ENCODE measurements around the gene SLC16A8.
"Not testable (repeated sequence)": the region's sequence is repeated elsewhere in the genome, so short reads cannot be mapped to it uniquely, and the experiment has no call there.

The SLC16A8 gene

DNA sequence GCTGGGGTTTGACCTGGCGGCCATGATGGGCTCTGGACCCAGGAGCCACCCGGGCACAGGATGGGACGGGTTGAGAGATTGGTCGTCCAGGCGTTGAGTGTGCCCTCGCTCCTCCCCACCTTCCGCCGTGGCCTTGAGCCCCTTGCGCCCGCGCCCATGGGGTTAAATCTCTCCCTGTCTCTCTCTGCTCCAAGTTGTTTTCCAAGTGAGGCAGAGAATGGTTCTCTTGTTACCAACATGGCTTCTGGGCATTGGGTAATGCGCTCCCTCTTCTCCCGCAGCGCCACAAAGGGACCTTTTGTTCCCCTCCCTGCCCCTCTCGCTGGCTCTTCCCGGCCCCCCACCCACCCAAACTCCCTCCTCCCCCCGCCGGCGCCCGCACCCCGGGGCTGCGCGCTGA, 45.6 kb downstream of the SLC16A8 start:
- Mint-ChIP-seq H3K27ac (no peak overlapping the region), H3K36me3 (no peaks in the 10 kb centered on the region), H3K4me3 (no peak overlapping the region), H3K9me3 (ENCODE audit: low read depth) (no peaks in the 10 kb centered on the region), H3K4me1 (ENCODE audit: low read depth) (no peaks in the 10 kb centered on the region), H3K27me3 (no peaks in the 10 kb centered on the region)

DNA sequence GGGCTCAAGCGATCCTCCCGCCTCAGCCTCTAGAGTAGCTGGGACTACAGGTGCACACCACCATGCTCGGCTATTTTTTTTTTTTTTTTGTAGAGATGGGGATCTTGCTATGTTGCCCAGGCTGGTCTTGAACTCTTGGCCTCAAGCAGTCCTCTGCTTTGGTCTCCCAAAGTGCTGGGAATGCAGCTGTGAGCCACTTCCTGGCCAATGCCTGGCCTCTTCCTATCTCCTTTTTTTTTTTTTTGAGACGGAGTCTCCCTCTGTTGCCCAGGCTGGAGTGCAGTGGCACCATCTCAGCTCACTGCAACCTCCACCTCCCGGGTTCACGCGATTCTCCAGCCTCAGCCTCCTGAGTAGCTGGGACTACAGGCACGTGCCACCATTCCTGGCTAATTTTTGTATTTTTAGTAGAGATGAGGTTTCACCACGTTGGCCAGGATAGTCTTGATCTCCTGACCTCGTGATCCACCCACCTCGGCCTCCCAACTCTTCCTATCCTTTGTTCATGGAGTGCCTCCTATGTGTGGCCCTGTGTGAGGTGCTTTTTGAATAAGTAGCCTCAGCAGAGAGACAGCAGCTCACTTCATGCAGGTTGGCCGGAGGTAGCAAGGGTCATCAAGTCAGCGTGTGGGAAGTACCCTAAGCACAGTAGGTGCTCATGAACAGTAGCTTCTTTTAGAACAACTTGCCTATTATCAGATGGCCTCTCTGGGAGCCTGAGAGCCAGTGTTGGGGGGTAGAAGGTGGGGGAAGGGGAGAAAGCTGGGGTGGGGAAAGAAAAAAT, 46.4 kb downstream of the SLC16A8 start:
- H3K27me3 Mint-ChIP-seq; H3K9me3 Mint-ChIP-seq (ENCODE audit: low read depth); H3K4me1 Mint-ChIP-seq (ENCODE audit: low read depth); H3K4me3 Mint-ChIP-seq; H3K27ac Mint-ChIP-seq; H3K36me3 Mint-ChIP-seq: not testable (repeated sequence)

DNA sequence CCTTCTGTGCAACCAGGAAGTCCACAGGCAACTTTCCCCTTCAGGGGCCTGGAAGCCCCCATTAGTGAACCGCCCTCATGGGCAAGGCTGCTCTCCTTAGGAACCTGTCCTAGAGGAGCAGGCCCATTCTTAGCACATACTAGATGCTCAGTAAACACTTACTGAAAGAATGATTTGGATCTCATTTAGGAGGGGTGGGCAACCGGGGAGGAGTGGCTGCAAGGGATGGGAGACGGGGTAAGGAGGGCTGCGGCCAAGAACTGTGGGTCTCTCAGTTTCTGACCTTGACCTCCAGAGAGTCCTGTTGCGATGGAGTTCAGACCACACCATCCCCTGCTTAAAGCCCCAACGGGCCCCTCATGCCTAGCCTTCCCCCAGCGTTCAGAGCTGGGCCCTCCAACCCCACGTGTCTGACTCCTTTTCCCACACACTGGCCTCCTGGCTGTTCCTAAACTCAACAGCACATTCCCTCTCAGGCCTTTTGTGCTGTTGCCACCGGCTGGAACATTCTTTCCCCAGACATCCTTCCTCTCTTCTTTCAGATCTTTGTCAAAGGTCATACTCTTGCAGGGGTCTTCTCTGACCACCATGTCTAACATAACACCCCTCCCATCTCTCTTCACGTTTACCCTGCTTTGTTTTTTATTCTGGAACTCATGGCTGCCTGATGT, 47.5 kb downstream of the SLC16A8 start:
- no peaks in the 10 kb centered on the region for H3K4me1 Mint-ChIP-seq (ENCODE audit: low read depth)
- H3K27ac Mint-ChIP-seq: no peak overlapping the region

DNA sequence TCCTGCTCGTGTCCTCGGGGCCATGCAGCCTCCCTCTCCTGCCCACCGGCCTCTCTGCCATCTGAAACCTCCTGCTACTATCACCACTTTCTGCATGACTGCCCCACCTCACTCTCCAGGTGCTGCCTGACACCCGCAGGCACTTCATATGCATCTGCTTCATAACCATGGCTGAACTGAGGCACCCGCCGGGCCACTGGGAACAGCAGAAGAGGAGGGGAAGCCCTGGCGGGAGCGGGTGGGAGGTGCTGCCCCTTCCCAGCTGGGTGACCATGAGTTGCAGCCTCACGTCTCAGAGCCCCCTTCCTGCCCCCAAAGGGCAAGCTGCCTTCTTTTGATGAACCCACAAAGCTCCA, 48.5 kb downstream of the SLC16A8 start:
- Mint-ChIP-seq H3K27ac (no peak overlapping the region), H3K27me3 (no peaks in the 10 kb centered on the region), H3K4me1 (ENCODE audit: low read depth) (no peaks in the 10 kb centered on the region)

More for the DNA sequence above, 47.5 kb downstream of the SLC16A8 start:
- no peaks in the 10 kb centered on the region for H3K9me3 Mint-ChIP-seq (ENCODE audit: low read depth)
- no peak overlapping the region for H3K4me3 Mint-ChIP-seq
- no peaks in the 10 kb centered on the region for H3K27me3 Mint-ChIP-seq
- no peaks in the 10 kb centered on the region for H3K36me3 Mint-ChIP-seq

DNA sequence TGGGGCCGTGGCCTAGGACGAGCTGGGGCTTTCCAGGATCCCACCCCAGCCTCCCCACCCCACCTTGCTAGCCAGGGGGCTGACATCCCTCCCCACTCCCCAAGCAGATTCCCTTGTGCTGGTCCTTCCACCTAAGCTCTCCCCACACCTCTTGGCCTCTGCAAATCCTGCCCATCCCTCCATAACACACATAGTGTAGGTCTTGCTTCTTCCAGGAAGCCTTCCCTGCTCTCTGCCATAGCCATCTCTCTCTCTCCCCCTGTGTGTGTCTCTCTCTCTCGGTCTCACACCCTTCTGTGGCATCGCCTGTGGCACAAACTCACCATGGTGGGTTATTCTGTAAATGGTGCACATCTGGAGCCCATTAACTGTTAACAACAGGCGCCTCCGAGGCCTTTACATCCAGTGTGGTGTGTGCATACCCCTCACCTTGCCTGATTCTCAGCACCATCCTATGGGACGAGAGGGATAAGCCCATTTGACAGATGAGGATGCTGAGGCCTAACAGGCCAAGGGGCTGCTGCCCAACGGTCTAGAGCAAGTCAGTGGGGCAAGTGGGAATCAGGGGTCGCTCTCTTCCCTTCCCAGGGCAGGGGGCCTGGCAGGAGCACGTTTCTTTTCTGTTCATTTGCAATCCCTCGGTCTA, 49.0 kb downstream of the SLC16A8 start:
- H3K4me1 Mint-ChIP-seq (ENCODE audit: low read depth): no peaks in the 10 kb centered on the region

More for the DNA sequence above, 48.5 kb downstream of the SLC16A8 start:
- Mint-ChIP-seq H3K9me3 (ENCODE audit: low read depth) (no peaks in the 10 kb centered on the region), H3K4me3 (no peak overlapping the region), H3K36me3 (no peaks in the 10 kb centered on the region)

DNA sequence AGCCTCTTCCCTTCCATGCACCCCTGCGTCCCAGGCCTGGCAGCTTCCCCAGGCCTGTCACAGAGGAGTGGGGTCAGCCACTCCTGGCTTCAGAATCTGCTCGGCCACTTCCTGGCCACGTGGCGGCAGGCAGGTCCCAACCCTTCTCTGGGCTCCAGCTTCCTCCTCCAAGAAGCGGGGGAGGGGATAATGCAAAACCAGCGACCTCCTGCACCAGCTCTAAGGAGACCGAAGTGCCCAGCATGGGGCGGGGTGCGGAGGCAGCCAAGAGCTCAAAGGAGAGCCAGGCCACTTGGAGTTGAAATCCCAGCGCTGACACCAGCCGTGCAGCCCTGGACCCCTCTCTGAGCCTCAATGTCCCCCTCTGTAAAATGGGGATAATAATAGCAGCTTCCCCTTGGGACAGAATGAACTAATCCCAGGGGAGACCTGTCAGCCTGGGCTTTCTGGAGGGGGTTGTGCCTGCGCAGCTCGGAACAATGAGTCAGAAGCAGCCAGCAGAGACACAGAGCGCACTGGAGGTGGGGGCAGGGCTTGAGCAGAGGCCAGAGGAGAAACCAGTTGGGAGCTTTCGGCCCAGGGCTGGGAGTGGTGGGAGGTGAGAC, 49.6 kb downstream of the SLC16A8 start:
- H3K9me3 Mint-ChIP-seq (ENCODE audit: low read depth): no peaks in the 10 kb centered on the region
- H3K36me3 Mint-ChIP-seq: no peaks in the 10 kb centered on the region
- no peaks in the 10 kb centered on the region for H3K27me3 Mint-ChIP-seq
- H3K27ac Mint-ChIP-seq: no peak overlapping the region
- H3K4me1 Mint-ChIP-seq (ENCODE audit: low read depth): no peaks in the 10 kb centered on the region
- H3K4me3 Mint-ChIP-seq: no peak overlapping the region

More for the DNA sequence above, 49.0 kb downstream of the SLC16A8 start:
- Mint-ChIP-seq H3K9me3 (ENCODE audit: low read depth) (no peaks in the 10 kb centered on the region), H3K4me3 (no peak overlapping the region), H3K27ac (no peak overlapping the region), H3K27me3 (no peaks in the 10 kb centered on the region), H3K36me3 (no peaks in the 10 kb centered on the region)

DNA sequence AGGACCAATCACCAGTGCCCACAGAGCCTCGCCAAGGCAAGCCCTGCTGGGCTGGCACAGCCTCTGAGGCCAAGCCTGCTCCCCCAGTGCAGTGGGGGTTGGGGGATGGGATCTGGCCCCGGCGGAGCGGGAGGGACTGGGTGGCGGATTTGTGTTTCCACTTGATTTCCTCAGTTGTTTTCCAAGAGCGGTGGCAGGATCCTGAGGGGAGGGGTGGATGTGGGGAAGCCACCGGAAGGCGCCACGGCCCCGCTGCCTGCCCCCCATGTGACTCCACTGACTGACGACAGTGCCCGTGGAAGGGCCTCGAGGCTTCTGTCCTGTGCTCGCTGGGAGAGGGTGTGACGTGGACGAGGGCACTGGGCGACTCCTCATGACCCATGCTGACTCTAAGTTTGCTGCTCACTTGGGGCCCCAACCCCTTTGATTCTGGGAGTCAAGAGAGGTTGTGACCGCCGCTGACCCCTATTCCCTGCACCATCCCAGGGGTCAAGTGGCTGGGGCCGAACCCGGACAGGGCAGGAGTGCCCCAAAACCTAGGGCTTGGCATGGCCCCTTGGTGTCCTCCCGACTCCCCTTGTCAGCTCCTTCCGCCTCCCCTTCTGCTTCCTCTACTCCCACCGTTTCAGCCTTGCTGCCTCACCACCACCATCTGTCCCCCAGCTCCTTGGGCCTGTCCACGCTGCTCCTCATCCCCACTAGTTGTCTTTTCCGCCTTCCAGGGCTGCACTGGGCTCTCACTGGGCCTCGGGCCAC, 50.3 kb downstream of the SLC16A8 start:
- no peak overlapping the region for H3K4me3 Mint-ChIP-seq
- no peaks in the 10 kb centered on the region for H3K36me3 Mint-ChIP-seq
- no peaks in the 10 kb centered on the region for H3K27me3 Mint-ChIP-seq
- H3K4me1 Mint-ChIP-seq (ENCODE audit: low read depth): no peaks in the 10 kb centered on the region
- no peaks in the 10 kb centered on the region for H3K9me3 Mint-ChIP-seq (ENCODE audit: low read depth)
- H3K27ac Mint-ChIP-seq: no peak overlapping the region

DNA sequence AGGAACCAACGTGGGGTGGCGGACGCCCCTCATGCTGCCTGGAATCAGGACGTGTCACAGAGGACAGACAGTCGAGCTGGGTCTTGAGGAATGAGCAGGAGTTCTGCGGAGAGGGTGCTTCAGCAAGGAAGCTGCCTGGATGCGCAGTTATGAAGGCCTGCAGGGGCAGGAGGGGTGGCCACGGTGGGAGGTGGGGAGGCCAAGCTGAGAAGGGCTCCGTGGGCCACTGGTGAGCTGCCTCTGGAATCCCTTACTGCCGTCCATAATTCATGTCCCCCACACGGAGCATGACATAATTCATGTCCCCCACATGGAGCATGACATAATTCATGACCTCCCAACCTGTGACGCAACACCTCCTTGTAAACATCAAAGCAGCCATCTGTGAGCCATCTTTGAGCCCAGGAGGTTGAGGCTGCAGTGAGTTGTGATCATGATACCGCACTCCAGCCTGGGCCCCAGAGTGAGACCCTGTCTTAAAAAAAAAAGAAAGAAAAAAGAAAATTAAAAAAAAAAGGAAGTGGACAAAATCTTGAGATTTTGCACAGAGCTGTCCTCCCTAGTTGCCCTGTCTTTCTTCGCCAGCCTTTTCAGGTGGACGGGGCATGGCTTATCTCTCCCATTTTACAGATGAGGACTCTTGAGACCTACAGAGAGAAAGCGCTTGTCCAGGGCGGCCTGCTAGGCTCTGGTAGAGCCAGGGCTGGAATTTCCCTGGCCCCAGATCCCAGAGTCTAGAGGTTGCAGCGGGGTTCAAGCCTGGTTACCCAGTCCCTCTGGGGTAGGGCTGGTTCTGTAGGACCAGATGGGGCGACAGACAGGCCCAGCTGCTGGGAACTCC, 51.1 kb downstream of the SLC16A8 start:
- Mint-ChIP-seq H3K9me3 (ENCODE audit: low read depth) (no peaks in the 10 kb centered on the region), H3K4me1 (ENCODE audit: low read depth) (no peaks in the 10 kb centered on the region), H3K4me3 (no peak overlapping the region), H3K27ac (no peak overlapping the region), H3K36me3 (no peaks in the 10 kb centered on the region), H3K27me3 (no peaks in the 10 kb centered on the region)

DNA sequence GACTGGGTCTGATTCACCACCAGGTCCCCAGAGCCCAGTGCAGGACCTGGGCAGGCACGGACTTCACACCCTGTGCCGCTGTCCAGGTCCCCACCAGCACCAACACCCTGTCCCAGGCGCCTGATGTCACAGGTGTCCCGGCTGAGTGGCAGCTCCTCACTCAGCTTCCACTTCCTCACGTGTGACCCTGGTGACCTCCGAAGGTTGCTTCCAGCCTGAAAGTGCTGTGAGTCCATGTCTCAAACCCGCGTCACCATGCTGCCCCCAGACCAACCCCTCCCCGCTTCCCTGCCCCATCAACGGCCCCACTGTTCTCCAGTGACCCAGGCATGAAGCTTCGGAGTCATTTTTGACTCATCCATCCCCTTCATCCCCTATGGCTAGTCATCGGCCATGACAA, 52.5 kb downstream of the SLC16A8 start:
- Mint-ChIP-seq H3K4me1 (ENCODE audit: low read depth) (no peaks in the 10 kb centered on the region), H3K36me3 (no peaks in the 10 kb centered on the region)

DNA sequence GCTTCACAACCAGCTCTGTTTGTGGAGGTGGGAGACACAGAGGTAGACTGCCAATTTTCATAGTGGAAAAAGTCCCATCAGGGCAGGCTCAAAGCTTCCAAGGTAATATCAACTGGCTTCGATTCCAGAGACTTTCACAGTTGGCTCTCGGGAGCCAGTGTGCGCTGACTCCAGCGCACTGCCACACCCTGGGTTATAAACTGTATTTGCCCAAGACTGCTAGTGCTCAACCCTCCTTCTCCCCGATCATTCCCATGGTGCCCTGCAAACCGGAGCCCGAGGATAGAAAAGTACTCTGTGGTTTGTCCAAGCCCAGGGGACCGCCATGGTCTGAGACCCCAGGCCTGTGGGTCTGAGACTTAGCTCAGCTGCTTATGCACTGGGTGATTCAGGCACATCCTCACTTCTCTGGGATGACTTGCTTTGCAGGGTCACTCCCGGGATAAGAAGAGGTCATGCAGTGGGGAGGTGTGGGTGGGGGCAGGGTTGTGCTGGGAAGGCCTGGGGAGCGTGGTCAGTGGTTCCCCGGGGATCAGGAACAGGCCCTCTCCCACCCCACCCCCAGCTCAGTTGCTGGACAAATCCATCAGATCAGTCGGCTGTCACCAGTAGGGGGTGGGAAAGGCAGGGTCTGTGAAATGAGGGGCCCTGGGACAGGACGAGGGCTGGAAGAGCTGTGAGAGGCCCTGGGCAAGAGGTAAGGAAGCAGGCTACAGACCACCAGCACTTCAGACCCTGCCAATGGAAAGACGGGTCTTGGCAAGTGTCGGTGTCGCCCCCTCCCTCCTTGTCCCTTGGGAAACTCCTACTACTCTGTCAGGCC, 53.5 kb downstream of the SLC16A8 start:
- H3K4me3 Mint-ChIP-seq: no peak overlapping the region
- H3K27ac Mint-ChIP-seq: no peak overlapping the region
- H3K9me3 Mint-ChIP-seq (ENCODE audit: low read depth): no peaks in the 10 kb centered on the region
- H3K4me1 Mint-ChIP-seq (ENCODE audit: low read depth): no peaks in the 10 kb centered on the region
- no peaks in the 10 kb centered on the region for H3K36me3 Mint-ChIP-seq
- H3K27me3 Mint-ChIP-seq: no peaks in the 10 kb centered on the region

More for the DNA sequence above, 52.5 kb downstream of the SLC16A8 start:
- no peak overlapping the region for H3K27ac Mint-ChIP-seq
- H3K27me3 Mint-ChIP-seq: no peaks in the 10 kb centered on the region
- no peaks in the 10 kb centered on the region for H3K9me3 Mint-ChIP-seq (ENCODE audit: low read depth)
- H3K4me3 Mint-ChIP-seq: no peak overlapping the region

DNA sequence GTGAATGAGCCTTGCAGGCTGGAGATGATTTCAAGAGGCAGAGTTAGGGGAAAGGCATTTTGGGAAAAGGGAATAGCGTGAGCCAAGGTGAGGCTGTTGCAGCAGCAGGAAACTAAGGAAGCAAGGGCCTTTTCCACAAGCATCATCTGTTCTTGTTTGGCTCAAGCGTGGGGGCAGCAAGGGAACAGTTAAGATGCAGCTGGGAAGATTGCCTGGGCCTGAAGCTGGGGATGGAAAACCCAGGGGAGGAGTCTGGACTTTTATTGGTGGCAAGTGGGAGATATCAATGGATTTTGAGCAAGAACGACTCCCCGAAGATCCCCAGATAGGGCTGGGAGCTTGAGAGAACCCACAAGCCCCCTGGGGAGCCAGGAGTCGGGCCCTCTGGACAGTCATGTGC, 54.1 kb downstream of the SLC16A8 start:
- Mint-ChIP-seq H3K36me3 (no peaks in the 10 kb centered on the region), H3K4me3 (no peak overlapping the region), H3K27me3 (no peaks in the 10 kb centered on the region), H3K9me3 (ENCODE audit: low read depth) (no peaks in the 10 kb centered on the region), H3K4me1 (ENCODE audit: low read depth) (no peaks in the 10 kb centered on the region), H3K27ac (no peak overlapping the region)

DNA sequence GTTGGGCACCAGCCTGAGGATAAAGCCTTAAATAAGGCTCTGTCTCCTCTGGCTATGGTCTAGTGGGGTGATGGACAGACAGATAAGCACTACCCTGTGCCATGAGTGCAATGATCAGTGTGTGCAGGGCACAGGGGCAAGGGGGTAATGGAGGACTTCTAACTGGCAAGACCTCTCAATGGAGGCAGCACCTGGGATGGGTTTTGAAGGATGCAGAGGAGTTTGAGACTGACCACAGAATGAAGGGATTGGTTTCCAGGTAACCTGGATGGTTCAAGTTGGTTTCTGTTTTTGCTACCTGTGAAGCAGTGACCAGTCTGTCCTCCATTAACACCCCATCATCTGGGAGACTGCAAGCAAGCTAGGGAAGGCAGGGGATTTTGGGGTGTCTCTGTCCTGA, 54.6 kb downstream of the SLC16A8 start:
- H3K4me3 Mint-ChIP-seq: no peak overlapping the region

DNA sequence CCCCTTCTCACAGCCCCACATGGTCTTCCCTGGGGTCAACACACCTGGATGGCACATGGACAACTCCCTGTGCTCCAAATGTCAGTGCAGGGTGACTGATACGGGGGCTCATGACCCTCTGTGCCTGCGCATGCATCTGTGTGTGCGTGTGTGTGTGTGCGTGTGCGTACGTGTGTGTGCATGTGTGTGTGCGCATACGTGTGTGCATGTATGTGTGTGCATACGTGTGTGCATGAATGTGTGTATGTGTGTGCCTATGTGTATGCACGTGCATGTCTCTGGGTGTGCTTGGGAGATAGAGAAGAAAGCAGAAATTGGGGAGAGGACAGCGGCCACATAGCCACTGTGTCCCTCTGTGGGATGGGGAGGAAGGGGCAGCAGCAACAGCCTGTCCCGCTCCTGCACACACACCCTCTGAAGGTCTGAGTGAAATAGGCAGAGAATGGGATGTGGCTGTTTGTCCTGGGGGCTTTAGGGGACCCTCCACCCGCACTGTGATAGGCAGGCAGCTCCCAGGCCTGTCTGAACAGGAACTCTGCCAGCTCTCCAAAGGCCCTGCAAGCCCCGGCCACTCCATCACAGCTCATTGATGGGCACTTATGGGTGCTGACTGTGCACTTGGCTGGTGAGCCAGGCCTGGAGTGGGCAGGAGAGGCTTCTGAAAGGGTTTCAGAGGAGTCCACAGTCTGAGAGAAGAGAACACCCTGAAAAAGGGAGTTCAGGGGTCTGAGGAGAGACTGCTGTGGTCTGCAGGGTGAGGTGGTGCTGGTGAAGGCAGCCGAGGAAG, 55.4 kb downstream of the SLC16A8 start:
- H3K9me3 Mint-ChIP-seq (ENCODE audit: low read depth): no peaks in the 10 kb centered on the region
- H3K4me3 Mint-ChIP-seq: no peak overlapping the region
- H3K36me3 Mint-ChIP-seq: no peaks in the 10 kb centered on the region
- H3K27ac Mint-ChIP-seq: no peak overlapping the region
- H3K27me3 Mint-ChIP-seq: no peaks in the 10 kb centered on the region
- no peaks in the 10 kb centered on the region for H3K4me1 Mint-ChIP-seq (ENCODE audit: low read depth)

More for the DNA sequence above, 54.6 kb downstream of the SLC16A8 start:
- Mint-ChIP-seq H3K27ac (no peak overlapping the region), H3K4me1 (ENCODE audit: low read depth) (no peaks in the 10 kb centered on the region), H3K36me3 (no peaks in the 10 kb centered on the region), H3K9me3 (ENCODE audit: low read depth) (no peaks in the 10 kb centered on the region), H3K27me3 (no peaks in the 10 kb centered on the region)

All from activated naive CD8-positive, alpha-beta T cell (primary cell).